Measurements from ENCODE around the gene SCLT1. TPM values are rescaled to one million over a fixed set of nuclear protein-coding genes. Genes with fewer than 3 reads are reported as not detected.

The SCLT1 gene
- polyA plus RNA-seq, 1 experiment, result 3.1 TPM

DNA sequence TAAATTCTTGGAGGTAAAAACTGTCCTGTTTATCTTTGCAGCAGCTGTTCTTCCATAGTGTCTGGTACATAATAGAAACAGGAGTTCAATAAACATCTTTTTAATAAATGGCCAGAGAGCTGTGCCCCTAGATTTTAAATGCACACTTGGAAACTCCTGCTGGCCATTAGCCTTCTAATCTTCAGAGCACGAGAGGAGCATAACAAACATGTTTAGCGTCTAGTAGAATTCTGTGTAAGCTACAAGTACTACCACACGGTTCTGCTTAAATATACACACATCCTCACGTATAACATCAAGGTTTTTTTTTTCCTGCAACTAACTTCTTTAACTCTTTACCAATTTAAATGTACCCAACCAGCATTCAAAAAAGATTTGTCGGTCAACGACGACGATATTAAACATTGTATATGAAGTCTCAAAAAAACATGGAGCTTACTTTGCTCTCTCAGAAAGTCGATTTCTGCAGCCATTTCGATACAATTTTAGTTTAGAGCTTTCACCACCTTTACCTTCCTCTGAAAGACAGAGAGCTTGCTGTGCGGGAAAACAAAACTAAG, 628 bp downstream of the SCLT1 start:
- H3K4me3 ChIP-seq (ENCODE audit: low read depth, low read length), result peak overlapping the region; percentile 61
- peak; percentile 8; the same call in 1 of the 2 replicates for TF ChIP-seq CTCF (IDR thresholded peaks at IDR 0.05; ENCODE audit: insufficient read depth, low read depth, low read length)
- H3K27me3 ChIP-seq (ENCODE audit: control insufficient read depth, insufficient read depth, low read length), result no peaks in the 10 kb centered on the region
- no peak for DNase-seq (ENCODE audit: low read depth)
- ChIA-PET CTCF (interaction anchor here (0.5 to 1.5 kb wide), 3 partner anchors 10 to 561 kb away, joined by 3 to 4 read pairs (median 3); no protein-coding TSS in a partner anchor), POLR2A (interaction anchor here (0.6 kb wide), 1 partner anchor 749 kb away, joined by 24 read pairs; no protein-coding TSS in a partner anchor)
- no peaks in the 10 kb centered on the region for H3K36me3 ChIP-seq (ENCODE audit: control insufficient read depth, insufficient read depth, low read length)

GRCh38 chr4:129087516-129087915, 5.8 kb downstream of the SCLT1 start:
- Histone ChIP-seq H3K36me3 (ENCODE audit: control insufficient read depth, insufficient read depth, low read length) (no peaks in the 10 kb centered on the region), H3K4me3 (ENCODE audit: low read depth, low read length) (no peak overlapping the region), H3K27me3 (ENCODE audit: control insufficient read depth, insufficient read depth, low read length) (no peaks in the 10 kb centered on the region)
- ChIA-PET POLR2A (no interaction called here), CTCF (interaction anchor here (0.6 kb wide), 2 partner anchors 262 to 904 kb away, joined by 3 to 4 read pairs; no protein-coding TSS in a partner anchor)
- DNase-seq (ENCODE audit: low read depth), result no peak
- no peak for TF ChIP-seq CTCF (IDR thresholded peaks at IDR 0.05; ENCODE audit: insufficient read depth, low read depth, low read length)

GRCh38 chr4:129085472-129085871, 7.9 kb downstream of the SCLT1 start:
- H3K36me3 ChIP-seq (ENCODE audit: control insufficient read depth, insufficient read depth, low read length), result peaks cover 1% of the 10 kb centered on the region
- DNase-seq (ENCODE audit: low read depth), result no peak
- no peak for TF ChIP-seq CTCF (IDR thresholded peaks at IDR 0.05; ENCODE audit: insufficient read depth, low read depth, low read length)
- CTCF ChIA-PET, result no interaction called here
- no peak overlapping the region for H3K4me3 ChIP-seq (ENCODE audit: low read depth, low read length)
- no peaks in the 10 kb centered on the region for H3K27me3 ChIP-seq (ENCODE audit: control insufficient read depth, insufficient read depth, low read length)
- POLR2A ChIA-PET, result no interaction called here

DNA sequence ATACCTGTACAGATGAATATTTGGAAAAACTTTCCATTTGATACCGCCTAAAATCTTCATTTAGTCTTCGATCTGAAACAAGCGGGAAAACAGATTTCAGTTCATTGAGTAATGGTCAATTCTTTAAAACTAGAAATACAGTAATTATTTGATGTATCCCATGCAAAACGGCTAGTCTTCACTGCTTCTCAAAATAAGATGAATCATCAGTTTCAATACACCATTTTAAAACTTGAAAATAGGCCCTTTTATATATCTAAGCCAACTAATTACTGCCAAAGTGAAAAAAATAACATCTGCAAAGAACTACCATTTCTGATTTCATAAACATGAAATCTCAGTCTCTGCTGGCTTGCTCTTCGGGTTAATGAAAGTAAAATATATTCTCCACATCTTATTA, 11.0 kb downstream of the SCLT1 start:
- no peak for DNase-seq (ENCODE audit: low read depth)
- H3K36me3 ChIP-seq (ENCODE audit: control insufficient read depth, insufficient read depth, low read length), result peaks cover 4% of the 10 kb centered on the region
- TF ChIP-seq CTCF (IDR thresholded peaks at IDR 0.05; ENCODE audit: insufficient read depth, low read depth, low read length), result no peak
- H3K4me3 ChIP-seq (ENCODE audit: low read depth, low read length), result no peak overlapping the region
- H3K27me3 ChIP-seq (ENCODE audit: control insufficient read depth, insufficient read depth, low read length), result no peaks in the 10 kb centered on the region
- POLR2A ChIA-PET, result no interaction called here
- CTCF ChIA-PET, result interaction anchor here (1.0 kb wide), 1 partner anchor 11 kb away, joined by 4 read pairs; the partner anchor contains the start of gene SCLT1

GRCh38 chr4:129080129-129080528, 13.2 kb downstream of the SCLT1 start:
- CTCF ChIA-PET, result no interaction called here
- H3K36me3 ChIP-seq (ENCODE audit: control insufficient read depth, insufficient read depth, low read length), result peaks cover 4% of the 10 kb centered on the region
- TF ChIP-seq CTCF (IDR thresholded peaks at IDR 0.05; ENCODE audit: insufficient read depth, low read depth, low read length), result no peak
- DNase-seq (ENCODE audit: low read depth), result no peak
- no peak overlapping the region for H3K4me3 ChIP-seq (ENCODE audit: low read depth, low read length)
- POLR2A ChIA-PET, result no interaction called here
- no peaks in the 10 kb centered on the region for H3K27me3 ChIP-seq (ENCODE audit: control insufficient read depth, insufficient read depth, low read length)
